VCaP (cell line): ENCODE data around the gene OSBPL3.

Source experiments
- H3K27ac ChIP-seq: fragments of 450-650 bp; 2 replicates; pipeline ENCODE4 v1.5.1; 2017
- TF ChIP-seq, protein P1 (sequence below): fragments of 450-650 bp; conservative IDR thresholded peaks from 2 replicates; pipeline ENCODE4 v1.5.1; 2017; ENCODE audit warnings: mild to moderate bottlenecking, moderate library complexity

The OSBPL3 gene

DNA sequence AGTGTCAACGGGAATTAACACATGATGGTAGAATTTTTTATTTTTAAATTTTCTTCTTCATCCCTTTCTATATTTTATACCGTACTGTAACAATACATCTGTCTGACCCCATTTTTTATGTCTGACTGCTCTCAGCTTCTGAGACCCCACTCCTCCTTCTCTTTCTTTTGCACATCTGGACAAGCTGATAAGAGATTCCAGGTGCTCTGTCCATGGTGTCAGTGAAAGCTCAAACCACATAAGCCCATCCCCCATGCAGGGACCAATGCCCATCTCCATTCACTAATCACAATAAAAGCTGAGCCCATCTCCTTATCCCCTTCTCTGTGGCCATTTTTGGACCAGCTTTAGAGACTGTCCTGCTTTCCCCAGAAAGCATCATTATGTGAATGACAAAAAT lies 231.5 kb downstream of the OSBPL3 start:
- H3K27ac ChIP-seq: no peak overlapping the region
- TF ChIP-seq, protein P1, sequence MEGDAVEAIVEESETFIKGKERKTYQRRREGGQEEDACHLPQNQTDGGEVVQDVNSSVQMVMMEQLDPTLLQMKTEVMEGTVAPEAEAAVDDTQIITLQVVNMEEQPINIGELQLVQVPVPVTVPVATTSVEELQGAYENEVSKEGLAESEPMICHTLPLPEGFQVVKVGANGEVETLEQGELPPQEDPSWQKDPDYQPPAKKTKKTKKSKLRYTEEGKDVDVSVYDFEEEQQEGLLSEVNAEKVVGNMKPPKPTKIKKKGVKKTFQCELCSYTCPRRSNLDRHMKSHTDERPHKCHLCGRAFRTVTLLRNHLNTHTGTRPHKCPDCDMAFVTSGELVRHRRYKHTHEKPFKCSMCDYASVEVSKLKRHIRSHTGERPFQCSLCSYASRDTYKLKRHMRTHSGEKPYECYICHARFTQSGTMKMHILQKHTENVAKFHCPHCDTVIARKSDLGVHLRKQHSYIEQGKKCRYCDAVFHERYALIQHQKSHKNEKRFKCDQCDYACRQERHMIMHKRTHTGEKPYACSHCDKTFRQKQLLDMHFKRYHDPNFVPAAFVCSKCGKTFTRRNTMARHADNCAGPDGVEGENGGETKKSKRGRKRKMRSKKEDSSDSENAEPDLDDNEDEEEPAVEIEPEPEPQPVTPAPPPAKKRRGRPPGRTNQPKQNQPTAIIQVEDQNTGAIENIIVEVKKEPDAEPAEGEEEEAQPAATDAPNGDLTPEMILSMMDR: no peak
